EH (cell line): ENCODE measurements around the gene DSG2.

Experiments
- DNase-seq: peaks from one replicate; pipeline ENCODE4 v3.0.0-alpha.2; 2015; ENCODE audit warnings: low read depth

The DSG2 gene

DNA sequence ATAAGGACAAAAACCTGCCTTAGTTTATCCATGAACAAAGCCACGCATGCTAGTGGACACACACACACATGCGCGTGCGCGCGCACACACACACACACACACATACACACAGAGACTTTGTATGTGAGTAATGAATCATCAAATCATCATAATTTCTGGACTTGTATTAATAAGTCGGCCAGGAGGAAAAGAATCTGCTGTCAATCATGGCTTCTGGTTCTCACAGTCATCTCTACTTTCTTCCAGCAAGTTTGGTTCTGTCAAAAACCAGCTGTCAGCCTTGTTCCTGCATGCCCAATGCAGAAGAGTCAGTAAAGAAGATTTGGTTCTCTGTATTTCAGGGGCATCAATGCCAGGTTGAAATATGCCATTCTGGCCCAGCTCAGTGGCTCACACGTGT lies 92.6 kb downstream of the DSG2 start:
- DNase-seq = no peak

DNA sequence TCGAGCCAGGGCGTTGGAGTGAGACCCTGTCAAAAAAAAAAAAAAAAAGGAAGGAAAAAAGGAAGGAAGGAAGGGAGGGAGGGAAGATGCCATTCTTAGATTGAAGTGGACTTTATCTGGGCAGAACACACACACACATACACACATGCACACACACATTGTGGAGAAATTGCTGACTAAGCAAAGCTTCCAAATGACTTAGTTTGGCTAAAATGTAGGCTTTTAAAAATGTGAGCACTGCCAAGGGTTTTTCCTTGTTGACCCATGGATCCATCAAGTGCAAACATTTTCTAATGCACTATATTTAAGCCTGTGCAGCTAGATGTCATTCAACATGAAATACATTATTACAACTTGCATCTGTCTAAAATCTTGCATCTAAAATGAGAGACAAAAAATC lies 93.1 kb downstream of the DSG2 start:
- DNase-seq = no peak

DNA sequence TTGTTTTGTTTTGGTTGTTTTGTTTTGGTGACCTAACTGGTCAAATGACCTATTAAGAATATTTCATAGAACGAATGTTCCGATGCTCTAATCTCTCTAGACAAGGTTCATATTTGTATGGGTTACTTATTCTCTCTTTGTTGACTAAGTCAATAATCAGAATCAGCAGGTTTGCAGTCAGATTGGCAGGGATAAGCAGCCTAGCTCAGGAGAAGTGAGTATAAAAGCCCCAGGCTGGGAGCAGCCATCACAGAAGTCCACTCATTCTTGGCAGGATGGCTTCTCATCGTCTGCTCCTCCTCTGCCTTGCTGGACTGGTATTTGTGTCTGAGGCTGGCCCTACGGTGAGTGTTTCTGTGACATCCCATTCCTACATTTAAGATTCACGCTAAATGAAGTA lies 93.7 kb downstream of the DSG2 start, which contains the start of gene TTR:
TTR (plus strand) TSS at position 250 of the 400 bp plus-strand sequence; CDS start at position 276, 26 bp downstream.
- no peak for DNase-seq

DNA sequence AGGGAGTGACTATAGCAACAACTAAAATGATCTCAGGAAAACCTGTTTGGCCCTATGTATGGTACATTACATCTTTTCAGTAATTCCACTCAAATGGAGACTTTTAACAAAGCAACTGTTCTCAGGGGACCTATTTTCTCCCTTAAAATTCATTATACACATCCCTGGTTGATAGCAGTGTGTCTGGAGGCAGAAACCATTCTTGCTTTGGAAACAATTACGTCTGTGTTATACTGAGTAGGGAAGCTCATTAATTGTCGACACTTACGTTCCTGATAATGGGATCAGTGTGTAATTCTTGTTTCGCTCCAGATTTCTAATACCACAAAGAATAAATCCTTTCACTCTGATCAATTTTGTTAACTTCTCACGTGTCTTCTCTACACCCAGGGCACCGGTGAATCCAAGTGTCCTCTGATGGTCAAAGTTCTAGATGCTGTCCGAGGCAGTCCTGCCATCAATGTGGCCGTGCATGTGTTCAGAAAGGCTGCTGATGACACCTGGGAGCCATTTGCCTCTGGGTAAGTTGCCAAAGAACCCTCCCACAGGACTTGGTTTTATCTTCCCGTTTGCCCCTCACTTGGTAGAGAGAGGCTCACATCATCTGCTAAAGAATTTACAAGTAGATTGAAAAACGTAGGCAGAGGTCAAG lies 94.7 kb downstream of the DSG2 start:
- DNase-seq = no peak

DNA sequence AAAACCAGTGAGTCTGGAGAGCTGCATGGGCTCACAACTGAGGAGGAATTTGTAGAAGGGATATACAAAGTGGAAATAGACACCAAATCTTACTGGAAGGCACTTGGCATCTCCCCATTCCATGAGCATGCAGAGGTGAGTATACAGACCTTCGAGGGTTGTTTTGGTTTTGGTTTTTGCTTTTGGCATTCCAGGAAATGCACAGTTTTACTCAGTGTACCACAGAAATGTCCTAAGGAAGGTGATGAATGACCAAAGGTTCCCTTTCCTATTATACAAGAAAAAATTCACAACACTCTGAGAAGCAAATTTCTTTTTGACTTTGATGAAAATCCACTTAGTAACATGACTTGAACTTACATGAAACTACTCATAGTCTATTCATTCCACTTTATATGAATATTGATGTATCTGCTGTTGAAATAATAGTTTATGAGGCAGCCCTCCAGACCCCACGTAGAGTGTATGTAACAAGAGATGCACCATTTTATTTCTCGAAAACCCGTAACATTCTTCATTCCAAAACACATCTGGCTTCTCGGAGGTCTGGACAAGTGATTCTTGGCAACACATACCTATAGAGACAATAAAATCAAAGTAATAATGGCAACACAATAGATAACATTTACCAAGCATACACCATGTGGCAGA lies 97.3 kb downstream of the DSG2 start:
- no peak for DNase-seq

DNA sequence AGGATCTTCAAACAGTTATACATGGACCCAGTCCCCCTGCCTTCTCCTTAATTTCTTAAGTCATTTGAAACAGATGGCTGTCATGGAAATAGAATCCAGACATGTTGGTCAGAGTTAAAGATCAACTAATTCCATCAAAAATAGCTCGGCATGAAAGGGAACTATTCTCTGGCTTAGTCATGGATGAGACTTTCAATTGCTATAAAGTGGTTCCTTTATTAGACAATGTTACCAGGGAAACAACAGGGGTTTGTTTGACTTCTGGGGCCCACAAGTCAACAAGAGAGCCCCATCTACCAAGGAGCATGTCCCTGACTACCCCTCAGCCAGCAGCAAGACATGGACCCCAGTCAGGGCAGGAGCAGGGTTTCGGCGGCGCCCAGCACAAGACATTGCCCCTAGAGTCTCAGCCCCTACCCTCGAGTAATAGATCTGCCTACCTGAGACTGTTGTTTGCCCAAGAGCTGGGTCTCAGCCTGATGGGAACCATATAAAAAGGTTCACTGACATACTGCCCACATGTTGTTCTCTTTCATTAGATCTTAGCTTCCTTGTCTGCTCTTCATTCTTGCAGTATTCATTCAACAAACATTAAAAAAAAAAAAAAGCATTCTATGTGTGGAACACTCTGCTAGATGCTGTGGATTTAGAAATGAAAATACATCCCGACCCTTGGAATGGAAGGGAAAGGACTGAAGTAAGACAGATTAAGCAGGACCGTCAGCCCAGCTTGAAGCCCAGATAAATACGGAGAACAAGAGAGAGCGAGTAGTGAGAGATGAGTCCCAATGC lies 98.3 kb downstream of the DSG2 start:
- no peak for DNase-seq

DNA sequence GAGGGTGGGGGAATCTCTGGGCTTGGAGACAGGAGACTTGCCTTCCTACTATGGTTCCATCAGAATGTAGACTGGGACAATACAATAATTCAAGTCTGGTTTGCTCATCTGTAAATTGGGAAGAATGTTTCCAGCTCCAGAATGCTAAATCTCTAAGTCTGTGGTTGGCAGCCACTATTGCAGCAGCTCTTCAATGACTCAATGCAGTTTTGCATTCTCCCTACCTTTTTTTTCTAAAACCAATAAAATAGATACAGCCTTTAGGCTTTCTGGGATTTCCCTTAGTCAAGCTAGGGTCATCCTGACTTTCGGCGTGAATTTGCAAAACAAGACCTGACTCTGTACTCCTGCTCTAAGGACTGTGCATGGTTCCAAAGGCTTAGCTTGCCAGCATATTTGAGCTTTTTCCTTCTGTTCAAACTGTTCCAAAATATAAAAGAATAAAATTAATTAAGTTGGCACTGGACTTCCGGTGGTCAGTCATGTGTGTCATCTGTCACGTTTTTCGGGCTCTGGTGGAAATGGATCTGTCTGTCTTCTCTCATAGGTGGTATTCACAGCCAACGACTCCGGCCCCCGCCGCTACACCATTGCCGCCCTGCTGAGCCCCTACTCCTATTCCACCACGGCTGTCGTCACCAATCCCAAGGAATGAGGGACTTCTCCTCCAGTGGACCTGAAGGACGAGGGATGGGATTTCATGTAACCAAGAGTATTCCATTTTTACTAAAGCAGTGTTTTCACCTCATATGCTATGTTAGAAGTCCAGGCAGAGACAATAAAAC lies 100.2 kb downstream of the DSG2 start:
- no peak for DNase-seq
